CD4-positive, CD25-positive, alpha-beta regulatory T cell (primary cell): ENCODE measurements around the gene SCAPER. TPM values are rescaled to one million over a fixed set of nuclear protein-coding genes. Genes with fewer than 3 reads are reported as not detected.
"Not testable (repeated sequence)": the region's sequence is repeated elsewhere in the genome, so short reads cannot be mapped to it uniquely, and the experiment has no call there.

ENCODE experiments used
- ATAC-seq, 2 donors: fragments of 150-1000 bp; cut with Tn5 transposase; one replicate each; pipeline ENCODE4 v1.10.0; 2021; ENCODE audit warnings: low read depth in 2 of 2, moderate number of reproducible peaks in 2 of 2, moderate library complexity in 1 of 2
- DNase-seq, 3 donors: peaks; one replicate each; pipeline versions ENCODE4 v3.0.0 to v3.0.0-alpha.2; 2012 to 2022; ENCODE audit warnings: mixed read lengths in 1 of 3
- H3K27ac ChIP-seq: one replicate; pipeline ENCODE4 v1.7.0; 2013; ENCODE audit warnings: mild to moderate bottlenecking, low read length; ENCODE audit not compliant: insufficient read depth, poor library complexity, severe bottlenecking
- H3K27me3 ChIP-seq: one replicate; pipeline ENCODE4 v1.7.0; 2013; ENCODE audit warnings: low read length; ENCODE audit not compliant: control insufficient read depth, insufficient read depth
- H3K36me3 ChIP-seq: one replicate; pipeline ENCODE4 v1.7.0; 2013; ENCODE audit warnings: mild to moderate bottlenecking, low read length, moderate library complexity; ENCODE audit not compliant: control insufficient read depth, insufficient read depth
- H3K4me1 ChIP-seq: 2 replicates; pipeline ENCODE4 v1.7.0; 2013; ENCODE audit warnings: mild to moderate bottlenecking, low read length; ENCODE audit not compliant: insufficient read depth, control insufficient read depth, poor library complexity, severe bottlenecking
- H3K4me3 ChIP-seq: one replicate; pipeline ENCODE4 v1.7.0; 2013; ENCODE audit warnings: low read depth, mild to moderate bottlenecking, low read length, moderate library complexity
- H3K9me3 ChIP-seq, 2 experiments: 1 replicate in 1 of 2; 2 replicates in 1 of 2; pipeline ENCODE4 v1.7.0; 2013; ENCODE audit warnings: low read length in 2 of 2, mild to moderate bottlenecking in 1 of 2, moderate library complexity in 1 of 2; ENCODE audit not compliant: control insufficient read depth in 2 of 2
- H3K27ac Mint-ChIP-seq, 3 donors: one replicate each; pipeline ENCODE4 v1.8.0; 2020 to 2022; ENCODE audit warnings: mild to moderate bottlenecking in 3 of 3, mixed read lengths in 3 of 3, moderate library complexity in 2 of 3
- H3K27me3 Mint-ChIP-seq: one replicate; pipeline ENCODE4 v1.8.0; 2022; ENCODE audit warnings: mild to moderate bottlenecking, mixed read lengths
- H3K36me3 Mint-ChIP-seq: one replicate; pipeline ENCODE4 v1.8.0; 2020; ENCODE audit warnings: mixed read lengths
- H3K4me1 Mint-ChIP-seq, 4 donors: one replicate each; pipeline ENCODE4 v1.8.0; 2020 to 2022; ENCODE audit warnings: mixed read lengths in 4 of 4, mild to moderate bottlenecking in 1 of 4
- H3K4me3 Mint-ChIP-seq, 4 donors: one replicate each; pipeline ENCODE4 v1.8.0; 2020 to 2022; ENCODE audit warnings: mild to moderate bottlenecking in 4 of 4, mixed read lengths in 4 of 4, moderate library complexity in 3 of 4
- H3K9me3 Mint-ChIP-seq, 7 donors: one replicate each; pipeline ENCODE4 v1.8.0; 2020 to 2022; ENCODE audit warnings: mixed read lengths in 7 of 7, mild to moderate bottlenecking in 3 of 7, moderate library complexity in 2 of 7
- polyA plus RNA-seq, 4 donors: library from polyadenylated mRNA; unstranded; fragments of 300-500 nt; fragmentation: Illumina TruSeq; gene quantifications; one replicate each; pipeline ENCODE4 v1.2.3, GENCODE V29; 2021
- total RNA-seq: library from RNA; stranded (reverse); gene quantifications from one replicate; pipeline ENCODE4 v1.2.3, GENCODE V29; 2022

The SCAPER gene
- total and polyA plus RNA-seq, 5 donors from 2014 or later = 13.2 to 38.1 (median 14.5) TPM

GRCh38 chr15:76829939-76830338 is 75.2 kb downstream of the SCAPER start:
- no peaks in the 10 kb centered on the region for H3K9me3 ChIP-seq
- Mint-ChIP-seq H3K36me3 (peaks cover 23% of the 10 kb centered on the region), H3K27me3 (no peaks in the 10 kb centered on the region), H3K4me1 (peaks cover 7 to 14% (median 13%) of the 10 kb centered on the region in 4 donors), H3K4me3 (no peak overlapping the region), H3K9me3 (peaks cover 2 to 20% (median 7%) of the 10 kb centered on the region in 7 donors), H3K27ac (no peak overlapping the region)
- no peak overlapping the region for H3K27ac ChIP-seq
- H3K36me3 ChIP-seq = peaks cover 7% of the 10 kb centered on the region
- no peak overlapping the region for H3K4me3 ChIP-seq
- no peak for ATAC-seq
- H3K27me3 ChIP-seq = no peaks in the 10 kb centered on the region
- no peaks in the 10 kb centered on the region for H3K4me1 ChIP-seq
- no peak for DNase-seq

- Histone ChIP-seq H3K9me3 (no peaks in the 10 kb centered on the region), H3K4me1 (no peaks in the 10 kb centered on the region), H3K36me3 (no peaks in the 10 kb centered on the region), H3K27ac (no peak overlapping the region), H3K27me3 (no peaks in the 10 kb centered on the region), H3K4me3 (no peak overlapping the region)
- H3K27me3 Mint-ChIP-seq = no peaks in the 10 kb centered on the region
- H3K9me3 Mint-ChIP-seq = peaks cover 0 to 5% (median 0%) of the 10 kb centered on the region in 7 donors
- H3K4me3 Mint-ChIP-seq = no peak overlapping the region
- ATAC-seq (no peak), DNase-seq (no peak)
- H3K4me1 Mint-ChIP-seq = peaks cover 13 to 31% (median 22%) of the 10 kb centered on the region in 4 donors
- H3K27ac Mint-ChIP-seq = no peak overlapping the region
- H3K36me3 Mint-ChIP-seq = peaks cover 11% of the 10 kb centered on the region
Measured at GRCh38 chr15:76823890-76824289, 81.2 kb downstream of the SCAPER start.

GRCh38 chr15:76823303-76823702 is 81.8 kb downstream of the SCAPER start:
- no peak for ATAC-seq
- Mint-ChIP-seq H3K4me3 (no peak overlapping the region), H3K27ac (peak overlapping the region in 1 of 3 donors; percentile 20), H3K27me3 (no peaks in the 10 kb centered on the region), H3K36me3 (peaks cover 13% of the 10 kb centered on the region), H3K4me1 (peaks cover 13 to 33% (median 26%) of the 10 kb centered on the region in 4 donors), H3K9me3 (peaks cover 0 to 11% (median under 1%) of the 10 kb centered on the region in 7 donors)
- no peaks in the 10 kb centered on the region for H3K9me3 ChIP-seq
- H3K4me3 ChIP-seq = no peak overlapping the region
- H3K27me3 ChIP-seq = no peaks in the 10 kb centered on the region
- H3K4me1 ChIP-seq = no peaks in the 10 kb centered on the region
- no peak for DNase-seq
- H3K36me3 ChIP-seq = no peaks in the 10 kb centered on the region
- no peak overlapping the region for H3K27ac ChIP-seq

GRCh38 chr15:76818926-76819325 is 86.2 kb downstream of the SCAPER start:
- not testable (repeated sequence) for H3K27me3 Mint-ChIP-seq, H3K9me3 ChIP-seq, ATAC-seq, H3K4me3 ChIP-seq, H3K36me3 ChIP-seq, H3K4me1 ChIP-seq, H3K27ac ChIP-seq, H3K27me3 ChIP-seq
- Mint-ChIP-seq H3K27ac (peak overlapping the region in 2 of 3 donors; percentile 73 to 88), H3K4me3 (peak overlapping the region; percentile 16 to 78 (median 69)), H3K4me1 (peaks cover 20 to 45% (median 30%) of the 10 kb centered on the region in 4 donors), H3K36me3 (peaks cover 16% of the 10 kb centered on the region), H3K9me3 (peaks cover 0 to 15% (median 0%) of the 10 kb centered on the region in 7 donors)
- DNase-seq = peak in 2 of 3 donors; percentile 9 to 19

- Histone ChIP-seq H3K4me1 (no peaks in the 10 kb centered on the region), H3K36me3 (no peaks in the 10 kb centered on the region), H3K27ac (no peak overlapping the region), H3K4me3 (no peak overlapping the region), H3K27me3 (no peaks in the 10 kb centered on the region), H3K9me3 (no peaks in the 10 kb centered on the region)
- Mint-ChIP-seq H3K4me1 (peaks cover 21 to 41% (median 29%) of the 10 kb centered on the region in 4 donors), H3K4me3 (no peak overlapping the region), H3K27me3 (no peaks in the 10 kb centered on the region), H3K9me3 (peaks cover 0 to 15% (median 4%) of the 10 kb centered on the region in 7 donors), H3K36me3 (peaks cover 20% of the 10 kb centered on the region), H3K27ac (peak overlapping the region in 2 of 3 donors; percentile 71 to 72)
- ATAC-seq = no peak
- DNase-seq = no peak
Measured at GRCh38 chr15:76815421-76815820, 89.7 kb downstream of the SCAPER start.

GRCh38 chr15:76812381-76812780 is 92.8 kb downstream of the SCAPER start:
- no peaks in the 10 kb centered on the region for H3K27me3 Mint-ChIP-seq

GRCh38 chr15:76809412-76810103 is 95.6 kb downstream of the SCAPER start:
- no peaks in the 10 kb centered on the region for H3K9me3 ChIP-seq
- peaks cover 0 to 6% (median 4%) of the 10 kb centered on the region in 7 donors for H3K9me3 Mint-ChIP-seq
- H3K36me3 Mint-ChIP-seq = peaks cover 14% of the 10 kb centered on the region
- DNase-seq (no peak), ATAC-seq (no peak)
- no peaks in the 10 kb centered on the region for H3K27me3 Mint-ChIP-seq
- peak overlapping the region in 1 of 3 donors; percentile 4 for H3K27ac Mint-ChIP-seq
- H3K4me1 Mint-ChIP-seq = peaks cover 2 to 9% (median 8%) of the 10 kb centered on the region in 4 donors
- H3K27ac ChIP-seq = no peak overlapping the region
- no peaks in the 10 kb centered on the region for H3K4me1 ChIP-seq
- H3K36me3 ChIP-seq = no peaks in the 10 kb centered on the region
- H3K4me3 ChIP-seq = no peak overlapping the region
- no peaks in the 10 kb centered on the region for H3K27me3 ChIP-seq
- no peak overlapping the region for H3K4me3 Mint-ChIP-seq

More at GRCh38 chr15:76812381-76812780, 92.8 kb downstream of the SCAPER start:
- Mint-ChIP-seq H3K27ac (no peak overlapping the region), H3K4me3 (no peak overlapping the region), H3K9me3 (peaks cover 0 to 6% (median 4%) of the 10 kb centered on the region in 7 donors), H3K4me1 (peaks cover 9 to 22% (median 14%) of the 10 kb centered on the region in 4 donors), H3K36me3 (peaks cover 14% of the 10 kb centered on the region)
- DNase-seq (no peak), ATAC-seq (no peak)
- no peaks in the 10 kb centered on the region for H3K27me3 ChIP-seq
- H3K4me3 ChIP-seq = no peak overlapping the region
- no peaks in the 10 kb centered on the region for H3K4me1 ChIP-seq
- no peaks in the 10 kb centered on the region for H3K36me3 ChIP-seq
- H3K27ac ChIP-seq = no peak overlapping the region
- H3K9me3 ChIP-seq = no peaks in the 10 kb centered on the region
